Lower leg skin (tissue), 4 donors: ENCODE results near the gene CEACAM19. TPM values are rescaled to one million over a fixed set of nuclear protein-coding genes. Genes with fewer than 3 reads are reported as not detected.

Experiments used
- DNase-seq, 2 donors: peaks; one replicate each; pipeline ENCODE4 v3.0.0-alpha.2; 2019; ENCODE audit warnings: low spot score in 2 of 2
- H3K4me3 ChIP-seq: fragments of 200-600 bp; sonication (generic); 2 replicates; pipeline ENCODE4 v1.5.1; 2017; ENCODE audit warnings: mild to moderate bottlenecking, low read depth; ENCODE audit not compliant: poor library complexity, severe bottlenecking
- CTCF ChIP-seq, 3 donors: fragments of 450-650 bp; IDR thresholded peaks; one replicate each; pipeline ENCODE4 v1.5.1; 2016; ENCODE audit warnings: antibody characterized with exemption in 3 of 3, mild to moderate bottlenecking in 3 of 3, moderate library complexity in 2 of 3
- POLR2A ChIP-seq, 2 donors: fragments of 450-650 bp; IDR thresholded peaks; one replicate each; pipeline ENCODE4 v1.6.1; 2016 to 2017; ENCODE audit warnings: antibody characterized with exemption in 2 of 2, mild to moderate bottlenecking in 1 of 2, moderate library complexity in 1 of 2
- WGBS, 2 donors: methylation state at CpG; one replicate each; pipeline ENCODE4 v1.1.5; 2018; 5-methylcytosine and 5-hydroxymethylcytosine counted together
- intact Hi-C: fragments of 100-400 bp; cut with DNase I; formaldehyde crosslinking; loops from one replicate; pipeline ENCODE4 v1.15.0; 2023; ENCODE audit warnings: low total_unique reads
- total RNA-seq, 4 donors: library from RNA; depleted of rRNA; stranded (reverse); fragments of >200 nt; gene quantifications; one replicate each; pipeline ENCODE4 v1.1.0, GENCODE V29; 2016

Gene CEACAM19
- total RNA-seq, 4 donors from 2014 or later, result 5.4 to 10.2 (median 8.0) TPM

- TF ChIP-seq POLR2A (IDR thresholded peaks at IDR 0.05), result no peak
- no peak for TF ChIP-seq CTCF (IDR thresholded peaks at IDR 0.05)
- no peak overlapping the region for H3K4me3 ChIP-seq
- WGBS, 2 donors, result 86 to 95% methylated on average over 7 of the region's 7 CpGs
- intact Hi-C loops, result no loop called here
- DNase-seq, result no peak
Observed at GRCh38 chr19:44687888-44688287, 16.6 kb downstream of the CEACAM19 start.

GRCh38 chr19:44689290-44690130 lies 18.2 kb downstream of the CEACAM19 start:
- peak; percentile 37 to 91 for DNase-seq
- WGBS, 2 donors, result 40 to 42% methylated on average over 11 of the region's 11 CpGs
- TF ChIP-seq POLR2A (IDR thresholded peaks at IDR 0.05) (no peak), CTCF (IDR thresholded peaks at IDR 0.05) (peak in 1 of 3 donors; percentile 17)
- intact Hi-C loops, result no loop called here
- no peak overlapping the region for H3K4me3 ChIP-seq

- DNase-seq, result no peak
- intact Hi-C loops, result no loop called here
- TF ChIP-seq CTCF (IDR thresholded peaks at IDR 0.05) (no peak), POLR2A (IDR thresholded peaks at IDR 0.05) (no peak)
- H3K4me3 ChIP-seq, result no peak overlapping the region
- 84 to 87% methylated on average over 3 of the region's 3 CpGs for WGBS, 2 donors
Observed at GRCh38 chr19:44690131-44690440, 18.8 kb downstream of the CEACAM19 start.

GRCh38 chr19:44692379-44692721 lies 21.1 kb downstream of the CEACAM19 start:
- TF ChIP-seq POLR2A (IDR thresholded peaks at IDR 0.05), result no peak
- WGBS, 2 donors, result 17 to 34% methylated on average over 5 of the region's 5 CpGs
- no peak for DNase-seq
- intact Hi-C loops, result no loop called here
- no peak overlapping the region for H3K4me3 ChIP-seq

GRCh38 chr19:44694184-44694579 lies 22.9 kb downstream of the CEACAM19 start:
- no peak for DNase-seq
- TF ChIP-seq POLR2A (IDR thresholded peaks at IDR 0.05) (no peak), CTCF (IDR thresholded peaks at IDR 0.05) (no peak)
- intact Hi-C loops, result no loop called here
- WGBS, 2 donors, result 82 to 96% methylated on average over 2 of the region's 2 CpGs
- no peak overlapping the region for H3K4me3 ChIP-seq

- no peak for DNase-seq
- TF ChIP-seq CTCF (IDR thresholded peaks at IDR 0.05) (no peak), POLR2A (IDR thresholded peaks at IDR 0.05) (no peak)
- intact Hi-C loops, result no loop called here
- H3K4me3 ChIP-seq, result no peak overlapping the region
- 73 to 77% methylated on average over 19 to 22 of the region's 22 CpGs for WGBS, 2 donors
Observed at GRCh38 chr19:44696939-44697669, 25.8 kb downstream of the CEACAM19 start.
